Glutamatergic neuron (in vitro differentiated cells): Measurements from ENCODE around the gene WDHD1. TPM values are rescaled to one million over a fixed set of nuclear protein-coding genes. Genes with fewer than 3 reads are reported as not detected.

Experiments used
- DNase-seq: peaks from one replicate; pipeline ENCODE4 v3.0.0; 2022
- H3K27ac Mint-ChIP-seq: one replicate; pipeline ENCODE4 v1.8.0; 2020; ENCODE audit warnings: mild to moderate bottlenecking, mixed read lengths, inconsistent platforms; ENCODE audit not compliant: unreplicated experiment
- H3K27me3 Mint-ChIP-seq: one replicate; pipeline ENCODE4 v1.8.0; 2020; ENCODE audit warnings: mild to moderate bottlenecking, moderate library complexity, mixed read lengths, inconsistent platforms; ENCODE audit not compliant: unreplicated experiment
- H3K36me3 Mint-ChIP-seq: one replicate; pipeline ENCODE4 v1.8.0; 2020; ENCODE audit warnings: mild to moderate bottlenecking, mixed read lengths, inconsistent platforms; ENCODE audit not compliant: unreplicated experiment
- H3K4me1 Mint-ChIP-seq: one replicate; pipeline ENCODE4 v1.8.0; 2020; ENCODE audit warnings: mild to moderate bottlenecking, low read depth, mixed read lengths, inconsistent platforms; ENCODE audit not compliant: unreplicated experiment
- H3K4me3 Mint-ChIP-seq: one replicate; pipeline ENCODE4 v1.8.0; 2020; ENCODE audit warnings: mild to moderate bottlenecking, mixed read lengths, inconsistent platforms; ENCODE audit not compliant: unreplicated experiment
- H3K9me3 Mint-ChIP-seq: one replicate; pipeline ENCODE4 v1.8.0; 2020; ENCODE audit warnings: mild to moderate bottlenecking, moderate library complexity, mixed read lengths, inconsistent platforms; ENCODE audit not compliant: unreplicated experiment
- total RNA-seq: library from RNA; stranded (reverse); fragmentation: NEBNext Ultra II Directional; extraction: Animal tissue kit (Norgen Biotek cat#: 25700); gene quantifications from one replicate; pipeline ENCODE4 v1.2.1, GENCODE V29; 2021; ENCODE audit not compliant: unreplicated experiment
- TF ChIP-seq, protein P1 (sequence below): fragments of 200-600 bp; sonication (generic); IDR thresholded peaks from one replicate; pipeline ENCODE4 v1.5.0; 2021; ENCODE audit not compliant: partially characterized antibody, unreplicated experiment

WDHD1 gene
- total RNA-seq, 1 donor from 2014 or later: 13.9 TPM

GRCh38 chr14:54933006-54933405, 93.9 kb downstream of the WDHD1 start:
- DNase-seq: no peak
- TF ChIP-seq, protein P1, sequence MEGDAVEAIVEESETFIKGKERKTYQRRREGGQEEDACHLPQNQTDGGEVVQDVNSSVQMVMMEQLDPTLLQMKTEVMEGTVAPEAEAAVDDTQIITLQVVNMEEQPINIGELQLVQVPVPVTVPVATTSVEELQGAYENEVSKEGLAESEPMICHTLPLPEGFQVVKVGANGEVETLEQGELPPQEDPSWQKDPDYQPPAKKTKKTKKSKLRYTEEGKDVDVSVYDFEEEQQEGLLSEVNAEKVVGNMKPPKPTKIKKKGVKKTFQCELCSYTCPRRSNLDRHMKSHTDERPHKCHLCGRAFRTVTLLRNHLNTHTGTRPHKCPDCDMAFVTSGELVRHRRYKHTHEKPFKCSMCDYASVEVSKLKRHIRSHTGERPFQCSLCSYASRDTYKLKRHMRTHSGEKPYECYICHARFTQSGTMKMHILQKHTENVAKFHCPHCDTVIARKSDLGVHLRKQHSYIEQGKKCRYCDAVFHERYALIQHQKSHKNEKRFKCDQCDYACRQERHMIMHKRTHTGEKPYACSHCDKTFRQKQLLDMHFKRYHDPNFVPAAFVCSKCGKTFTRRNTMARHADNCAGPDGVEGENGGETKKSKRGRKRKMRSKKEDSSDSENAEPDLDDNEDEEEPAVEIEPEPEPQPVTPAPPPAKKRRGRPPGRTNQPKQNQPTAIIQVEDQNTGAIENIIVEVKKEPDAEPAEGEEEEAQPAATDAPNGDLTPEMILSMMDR: no peak
- H3K36me3 Mint-ChIP-seq: no peaks in the 10 kb centered on the region
- no peaks in the 10 kb centered on the region for H3K9me3 Mint-ChIP-seq
- no peak overlapping the region for H3K4me3 Mint-ChIP-seq
- no peaks in the 10 kb centered on the region for H3K27me3 Mint-ChIP-seq
- H3K4me1 Mint-ChIP-seq: no peaks in the 10 kb centered on the region
- H3K27ac Mint-ChIP-seq: no peak overlapping the region

DNA sequence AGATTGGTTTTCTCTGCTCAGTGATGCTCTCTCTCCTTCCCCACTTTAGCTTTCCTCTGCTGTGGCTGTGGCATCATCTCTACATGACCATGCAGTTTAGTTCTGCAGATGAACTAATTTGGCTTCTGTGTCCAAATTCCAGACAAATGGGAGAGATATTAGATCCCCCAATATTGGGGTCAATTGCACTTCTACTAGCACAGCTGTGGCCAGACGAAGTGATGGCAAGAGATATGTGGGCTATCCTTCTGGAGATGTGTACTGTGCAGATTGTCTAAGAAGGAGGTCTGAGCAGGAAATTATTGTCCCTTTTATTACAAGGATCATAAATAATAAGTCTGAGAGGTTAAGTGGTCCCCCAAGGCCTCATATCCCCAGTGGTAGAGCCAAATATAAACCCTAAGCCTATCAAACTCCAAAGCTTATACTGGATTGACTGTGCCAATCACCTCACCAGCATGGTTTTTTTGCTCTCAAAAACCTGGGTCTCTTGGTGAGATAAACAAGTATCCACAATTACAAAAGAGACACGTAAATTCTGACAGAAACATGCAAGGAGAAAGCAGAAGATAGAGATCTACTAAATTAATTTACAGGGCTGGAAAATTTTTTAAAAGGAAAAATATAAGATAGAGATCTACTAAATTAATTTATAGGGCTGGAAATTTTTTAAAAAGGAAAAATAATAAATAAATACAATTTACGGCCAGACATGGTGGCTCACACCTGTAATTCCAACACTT, 95.1 kb downstream of the WDHD1 start:
- Mint-ChIP-seq H3K27me3 (no peaks in the 10 kb centered on the region), H3K9me3 (no peaks in the 10 kb centered on the region), H3K4me1 (peaks cover 3% of the 10 kb centered on the region), H3K4me3 (no peak overlapping the region), H3K36me3 (no peaks in the 10 kb centered on the region), H3K27ac (no peak overlapping the region)
- TF ChIP-seq, protein P1: no peak
- no peak for DNase-seq

DNA sequence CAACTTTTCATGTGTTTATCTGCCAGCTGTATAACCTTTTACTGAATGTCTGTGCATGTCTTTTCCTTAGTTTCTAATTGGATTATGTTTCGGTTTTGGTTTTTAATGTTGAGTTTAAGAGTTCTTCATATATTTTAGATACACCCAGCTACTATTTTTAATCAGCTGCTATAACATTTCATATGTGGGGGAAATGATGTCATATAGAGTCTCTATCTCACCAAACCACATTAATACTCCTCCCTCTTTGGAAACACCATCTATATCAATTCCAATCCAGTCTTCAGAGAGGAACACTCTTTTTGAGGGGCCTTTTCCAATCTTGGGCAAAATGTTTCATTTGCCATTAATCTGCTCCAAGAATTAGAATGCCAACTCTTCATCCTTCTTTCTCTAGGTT, 95.8 kb downstream of the WDHD1 start:
- no peaks in the 10 kb centered on the region for H3K9me3 Mint-ChIP-seq
- peaks cover 3% of the 10 kb centered on the region for H3K4me1 Mint-ChIP-seq
- TF ChIP-seq, protein P1: no peak
- no peak for DNase-seq
- H3K4me3 Mint-ChIP-seq: no peak overlapping the region
- no peaks in the 10 kb centered on the region for H3K36me3 Mint-ChIP-seq
- no peak overlapping the region for H3K27ac Mint-ChIP-seq
- H3K27me3 Mint-ChIP-seq: no peaks in the 10 kb centered on the region

DNA sequence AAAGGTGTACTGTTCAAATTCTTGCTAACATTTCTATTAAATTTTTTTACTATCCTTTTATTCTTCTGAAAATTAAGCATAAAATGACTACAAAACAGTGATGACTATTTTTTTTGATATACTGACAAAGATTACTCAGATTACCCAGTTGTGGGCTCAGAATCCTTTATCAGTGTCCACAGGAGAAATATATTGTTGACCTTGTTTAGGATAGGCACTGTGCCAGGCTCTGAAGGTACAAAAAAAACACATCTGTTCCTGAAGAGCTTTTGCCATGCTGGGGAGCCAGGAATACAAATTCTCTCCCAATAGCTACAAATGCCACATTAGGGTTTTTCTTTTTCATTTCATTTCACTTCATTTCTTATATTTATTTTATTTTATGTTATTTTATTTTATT, 97.3 kb downstream of the WDHD1 start:
- no peak overlapping the region for H3K27ac Mint-ChIP-seq
- H3K4me1 Mint-ChIP-seq: peaks cover 3% of the 10 kb centered on the region
- H3K9me3 Mint-ChIP-seq: no peaks in the 10 kb centered on the region
- no peak for DNase-seq
- no peaks in the 10 kb centered on the region for H3K36me3 Mint-ChIP-seq
- TF ChIP-seq, protein P1: no peak
- no peaks in the 10 kb centered on the region for H3K27me3 Mint-ChIP-seq
- H3K4me3 Mint-ChIP-seq: no peak overlapping the region

DNA sequence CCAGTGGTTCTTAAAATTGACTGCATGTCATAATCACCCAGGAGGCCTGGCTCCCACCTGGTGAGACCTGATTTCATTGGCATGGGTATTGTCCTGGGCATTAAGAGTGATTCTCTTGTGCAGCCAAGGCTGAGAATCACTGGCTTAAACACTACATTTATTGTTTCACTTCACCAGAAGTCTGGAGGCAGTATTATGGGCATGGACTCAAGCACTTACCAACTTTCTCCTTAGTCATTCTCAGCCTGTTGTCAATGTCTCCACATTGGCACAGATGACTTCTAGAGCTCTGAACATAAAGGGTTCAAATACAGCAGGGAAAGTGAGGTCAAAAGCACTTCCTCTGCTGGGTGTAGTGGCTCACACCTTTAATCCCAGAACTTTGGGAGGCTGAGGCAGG, 98.7 kb downstream of the WDHD1 start:
- TF ChIP-seq, protein P1: no peak
- H3K4me3 Mint-ChIP-seq: no peak overlapping the region
- H3K27ac Mint-ChIP-seq: no peak overlapping the region
- no peaks in the 10 kb centered on the region for H3K27me3 Mint-ChIP-seq
- H3K36me3 Mint-ChIP-seq: no peaks in the 10 kb centered on the region
- DNase-seq: no peak
- H3K9me3 Mint-ChIP-seq: no peaks in the 10 kb centered on the region
- peaks cover 3% of the 10 kb centered on the region for H3K4me1 Mint-ChIP-seq
